Pons (tissue), 1 donor: ENCODE data around the gene NXPE3.
A peak's percentile ranks its signal among the peaks of the same experiment; 100 is the strongest.
"Not testable (repeated sequence)": the region's sequence is repeated elsewhere in the genome, so short reads cannot be mapped to it uniquely, and the experiment has no call there.

Source experiments
- DNase-seq: peaks from one replicate; pipeline ENCODE4 v3.0.0-alpha.2; 2016; ENCODE audit warnings: low spot score

NXPE3 gene

GRCh38 chr3:101851850-101852714, 73.1 kb downstream of the NXPE3 start:
- no peak for DNase-seq

GRCh38 chr3:101852983-101853840, 74.2 kb downstream of the NXPE3 start:
- no peak for DNase-seq

- no peak for DNase-seq
Observed at GRCh38 chr3:101853982-101854381, 75.0 kb downstream of the NXPE3 start.

GRCh38 chr3:101854608-101855304, 75.7 kb downstream of the NXPE3 start:
- DNase-seq, result no peak

GRCh38 chr3:101857301-101857741, 78.3 kb downstream of the NXPE3 start:
- peak; percentile 59 for DNase-seq

- DNase-seq, result no peak
Observed at GRCh38 chr3:101858464-101859030, 79.5 kb downstream of the NXPE3 start.

GRCh38 chr3:101859882-101860448, 81.0 kb downstream of the NXPE3 start:
- no peak for DNase-seq

- no peak for DNase-seq
Observed at GRCh38 chr3:101861212-101861788, 82.3 kb downstream of the NXPE3 start.

- no peak for DNase-seq
Observed at GRCh38 chr3:101861789-101862415, 82.9 kb downstream of the NXPE3 start.

GRCh38 chr3:101862416-101863165, 83.6 kb downstream of the NXPE3 start:
- no peak for DNase-seq

- DNase-seq, result not testable (repeated sequence)
Observed at GRCh38 chr3:101864926-101865325, 85.9 kb downstream of the NXPE3 start.

- DNase-seq, result no peak
Observed at GRCh38 chr3:101865751-101866509, 86.9 kb downstream of the NXPE3 start.

- DNase-seq, result no peak
Observed at GRCh38 chr3:101867511-101867910, 88.5 kb downstream of the NXPE3 start.

- DNase-seq, result no peak
Observed at GRCh38 chr3:101867996-101868395, 89.0 kb downstream of the NXPE3 start.

- DNase-seq, result no peak
Observed at GRCh38 chr3:101868534-101869464, 89.8 kb downstream of the NXPE3 start.

GRCh38 chr3:101870138-101870537, 91.1 kb downstream of the NXPE3 start:
- no peak for DNase-seq

- DNase-seq, result no peak
Observed at GRCh38 chr3:101873619-101874018, 94.6 kb downstream of the NXPE3 start.

GRCh38 chr3:101876142-101876541, 97.1 kb downstream of the NXPE3 start:
- DNase-seq, result no peak
